Upper lobe of left lung (tissue), 4 donors: ENCODE results near the gene TBX21.

Experiments
- POLR2A ChIP-seq, 4 donors: fragments of 450-650 bp; IDR thresholded peaks; one replicate each; pipeline ENCODE4 v1.5.1; 2016 to 2017; ENCODE audit warnings: antibody characterized with exemption in 4 of 4, mild to moderate bottlenecking in 2 of 4
- POLR2AphosphoS5 ChIP-seq, 2 donors: sonication (generic); formaldehyde crosslinking; IDR thresholded peaks; one replicate each; pipeline ENCODE4 v1.5.1; 2017; ENCODE audit warnings: antibody characterized with exemption in 2 of 2
- TF ChIP-seq, protein P1 (sequence below), 6 experiments: fragments of 450-650 bp in 4 of 6; fragments of 200-600 bp in 2 of 6; sonication (generic) in 2 of 6; IDR thresholded peaks; one replicate each; pipeline ENCODE4 v1.5.1; 2016 to 2019; ENCODE audit warnings: antibody characterized with exemption in 6 of 6

DNA sequence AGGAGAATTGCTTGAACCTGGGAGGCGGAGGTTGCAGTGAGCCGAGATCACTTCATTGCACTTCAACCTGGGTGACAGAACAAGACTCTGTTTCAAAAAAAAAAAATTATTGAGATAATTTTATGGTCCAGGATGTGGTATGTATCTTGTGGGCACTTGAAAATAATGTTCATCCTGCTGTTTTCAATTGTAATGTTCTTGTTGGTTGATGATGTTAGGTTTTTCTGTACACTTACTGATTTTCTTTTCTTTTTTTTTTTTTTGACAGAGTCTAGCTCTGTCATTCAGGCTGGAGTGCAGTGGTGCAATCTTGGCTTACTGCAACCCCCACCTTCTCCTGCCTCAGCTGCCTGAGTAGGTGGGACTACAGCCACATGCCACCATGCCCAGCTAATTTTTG is 29.7 kb downstream of the TBX21 start:
- TF ChIP-seq, protein P1, sequence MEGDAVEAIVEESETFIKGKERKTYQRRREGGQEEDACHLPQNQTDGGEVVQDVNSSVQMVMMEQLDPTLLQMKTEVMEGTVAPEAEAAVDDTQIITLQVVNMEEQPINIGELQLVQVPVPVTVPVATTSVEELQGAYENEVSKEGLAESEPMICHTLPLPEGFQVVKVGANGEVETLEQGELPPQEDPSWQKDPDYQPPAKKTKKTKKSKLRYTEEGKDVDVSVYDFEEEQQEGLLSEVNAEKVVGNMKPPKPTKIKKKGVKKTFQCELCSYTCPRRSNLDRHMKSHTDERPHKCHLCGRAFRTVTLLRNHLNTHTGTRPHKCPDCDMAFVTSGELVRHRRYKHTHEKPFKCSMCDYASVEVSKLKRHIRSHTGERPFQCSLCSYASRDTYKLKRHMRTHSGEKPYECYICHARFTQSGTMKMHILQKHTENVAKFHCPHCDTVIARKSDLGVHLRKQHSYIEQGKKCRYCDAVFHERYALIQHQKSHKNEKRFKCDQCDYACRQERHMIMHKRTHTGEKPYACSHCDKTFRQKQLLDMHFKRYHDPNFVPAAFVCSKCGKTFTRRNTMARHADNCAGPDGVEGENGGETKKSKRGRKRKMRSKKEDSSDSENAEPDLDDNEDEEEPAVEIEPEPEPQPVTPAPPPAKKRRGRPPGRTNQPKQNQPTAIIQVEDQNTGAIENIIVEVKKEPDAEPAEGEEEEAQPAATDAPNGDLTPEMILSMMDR (IDR thresholded peaks at IDR 0.05), result no peak
- TF ChIP-seq POLR2AphosphoS5 (IDR thresholded peaks at IDR 0.05), result no peak
- no peak for TF ChIP-seq POLR2A (IDR thresholded peaks at IDR 0.05)
